HCT116 (cell line): ENCODE results near the gene CALD1. TPM values are rescaled to one million over a fixed set of nuclear protein-coding genes. Genes with fewer than 3 reads are reported as not detected.

Experiments used
- ATAC-seq: fragments of 200-7000 bp; cut with Tn5 transposase; 2 replicates; pipeline ENCODE4 v1.9.1; 2020; ENCODE audit warnings: mild to moderate bottlenecking, moderate library complexity
- BruUV-seq: library from RNA; stranded (reverse); fragments of 400-500 nt; replicated peaks from 2 replicates; lab custom pipeline; 2021; lab: Mats Ljungman, UMichigan
- CTCF ChIA-PET: fragments of 300-600 bp; sonication (Branson Sonifier 250); formaldehyde crosslinking; loops from one replicate; lab custom pipeline; 2021; ENCODE audit warnings: antibody characterized with exemption; lab: Charles Lee
- POLR2A ChIA-PET: fragments of 300-600, 350-600 bp; sonication (Branson Sonifier 250); formaldehyde crosslinking; loops from one replicate; lab custom pipeline; 2021; ENCODE audit warnings: antibody characterized with exemption; lab: Charles Lee
- RAD21 ChIA-PET, 2 experiments: fragments of 300-600 bp; sonication (Branson Sonifier 250); formaldehyde crosslinking; loops; one replicate each; lab custom pipeline; 2023; ENCODE audit warnings: low total read pairs in 2 of 2; ENCODE audit not compliant: uncharacterized antibody in 2 of 2, unreplicated experiment in 2 of 2, low non-redundant PET in 1 of 2; lab: Charles Lee
- DNase-seq: peaks from one replicate; pipeline ENCODE4 v3.0.0-alpha.2; 2010; ENCODE audit warnings: low read depth, low spot score
- H2AFZ ChIP-seq: fragments of 200-600 bp; shearing (Covaris generic), sonication (generic); 2 replicates; pipeline ENCODE4 v1.6.1; 2017; ENCODE audit warnings: low read depth, mixed run types, mixed read lengths, antibody characterized with exemption, low read length; ENCODE audit not compliant: poor library complexity, severe bottlenecking
- H3K27ac ChIP-seq: 2 replicates; pipeline ENCODE4 v1.5.1; 2012; ENCODE audit warnings: low read depth, low read length
- H3K27me3 ChIP-seq: fragments of 200-600 bp; sonication (generic); 2 replicates; pipeline ENCODE4 v1.6.1; 2016; ENCODE audit warnings: mixed run types, low read length, mixed read lengths; ENCODE audit not compliant: insufficient read depth
- H3K36me3 ChIP-seq, 2 experiments: fragments of 200-500 bp in 1 of 2; fragments of 200-600 bp in 1 of 2; sonication (Bioruptor generic) in 1 of 2; sonication (generic) in 1 of 2; 2 replicates each; pipeline versions ENCODE4 v1.5.1 to v1.6.1; 2014 to 2016; ENCODE audit warnings: low read length in 2 of 2, inconsistent platforms in 1 of 2, mixed read lengths in 1 of 2, mixed run types in 1 of 2; ENCODE audit not compliant: insufficient read depth in 2 of 2, control insufficient read depth in 1 of 2
- H3K4me1 ChIP-seq, 2 experiments: fragments of 200-600 bp in 1 of 2; sonication (generic) in 1 of 2; 2 replicates each; pipeline versions ENCODE4 v1.5.1 to v1.6.1; 2012 to 2017; ENCODE audit warnings: low read length in 2 of 2, inconsistent platforms in 1 of 2, mild to moderate bottlenecking in 1 of 2, mixed read lengths in 1 of 2, mixed run types in 1 of 2, moderate library complexity in 1 of 2; ENCODE audit not compliant: insufficient read depth in 2 of 2, control insufficient read depth in 1 of 2
- H3K4me2 ChIP-seq: fragments of 200-600 bp; sonication (generic); 2 replicates; pipeline ENCODE4 v1.6.1; 2017; ENCODE audit warnings: mixed run types, low read length, mixed read lengths
- H3K4me3 ChIP-seq, 2 experiments: fragments of 200-600 bp in 1 of 2; sonication (generic) in 1 of 2; replicated peaks in 1 of 2; 2 replicates each; pipeline ENCODE4 v1.5.1; 2011 to 2016; ENCODE audit warnings: low read length in 2 of 2, control low read depth in 1 of 2, low read depth in 1 of 2, mild to moderate bottlenecking in 1 of 2, mixed read lengths in 1 of 2, mixed run types in 1 of 2
- H3K79me2 ChIP-seq: fragments of 200-600 bp; sonication (generic); 2 replicates; pipeline ENCODE4 v1.6.1; 2017; ENCODE audit warnings: mild to moderate bottlenecking, mixed run types, low read length, moderate library complexity, mixed read lengths; ENCODE audit not compliant: insufficient read depth
- H3K9ac ChIP-seq: fragments of 200-600 bp; sonication (generic); 2 replicates; pipeline ENCODE4 v1.6.1; 2016; ENCODE audit warnings: low read length, mixed read lengths
- H3K9me2 ChIP-seq: fragments of 200-600 bp; sonication (generic), shearing (Covaris generic); 2 replicates; pipeline ENCODE4 v1.6.1; 2017; ENCODE audit warnings: mixed run types, mild to moderate bottlenecking, moderate library complexity; ENCODE audit not compliant: insufficient read depth
- H3K9me3 ChIP-seq, 2 experiments: fragments of 200-500 bp in 1 of 2; fragments of 200-600 bp in 1 of 2; sonication (Bioruptor generic) in 1 of 2; sonication (generic) in 1 of 2; 2 replicates each; pipeline ENCODE4 v1.6.1; 2014 to 2017; ENCODE audit warnings: low read length in 2 of 2, mixed read lengths in 2 of 2, inconsistent platforms in 1 of 2, low read depth in 1 of 2, mild to moderate bottlenecking in 1 of 2, mixed run types in 1 of 2, moderate library complexity in 1 of 2; ENCODE audit not compliant: control insufficient read depth in 1 of 2, insufficient read depth in 1 of 2
- H4K20me1 ChIP-seq: fragments of 200-600 bp; sonication (generic), shearing (Covaris generic); 2 replicates; pipeline ENCODE4 v1.6.1; 2017; ENCODE audit warnings: mixed run types, mild to moderate bottlenecking, moderate library complexity; ENCODE audit not compliant: insufficient read depth
- CBX3 ChIP-seq: IDR thresholded peaks from 2 replicates; pipeline ENCODE4 v1.6.1; 2012; ENCODE audit warnings: low read depth
- CTCF ChIP-seq, 3 experiments: fragments of 200-600 bp in 1 of 3; sonication (generic) in 1 of 3; IDR thresholded peaks in 2 of 3; conservative IDR thresholded peaks in 1 of 3; 2 replicates each; pipeline ENCODE4 v1.5.1; 2012 to 2017; ENCODE audit warnings: low read depth in 2 of 3, low read length in 2 of 3, antibody characterized with exemption in 1 of 3, borderline replicate concordance in 1 of 3, control low read depth in 1 of 3, mild to moderate bottlenecking in 1 of 3, mixed read lengths in 1 of 3, mixed run types in 1 of 3, moderate library complexity in 1 of 3; ENCODE audit not compliant: insufficient read depth in 1 of 3
- EGR1 ChIP-seq: IDR thresholded peaks from 2 replicates; pipeline ENCODE4 v1.6.1; 2012; ENCODE audit warnings: low read depth
- EZH2 ChIP-seq: fragments of 200-600 bp; sonication (generic); IDR thresholded peaks from 2 replicates; pipeline ENCODE4 v1.6.1; 2017; ENCODE audit warnings: antibody characterized with exemption, mixed run types
- EZH2phosphoT487 ChIP-seq: fragments of 200-600 bp; IDR thresholded peaks from 2 replicates; pipeline ENCODE4 v1.6.1; 2018; ENCODE audit warnings: antibody characterized with exemption, borderline replicate concordance
- FOSL1 ChIP-seq: IDR thresholded peaks from 2 replicates; pipeline ENCODE4 v1.6.1; 2012; ENCODE audit warnings: low read depth
- REST ChIP-seq: IDR thresholded peaks from 2 replicates; pipeline ENCODE4 v1.6.1; 2012; ENCODE audit warnings: low read depth
- SIN3A ChIP-seq: IDR thresholded peaks from 2 replicates; pipeline ENCODE4 v1.6.1; 2012; ENCODE audit warnings: low read depth
- SP1 ChIP-seq: IDR thresholded peaks from 2 replicates; pipeline ENCODE4 v1.6.1; 2012; ENCODE audit warnings: low read depth
- YY1 ChIP-seq: IDR thresholded peaks from 2 replicates; pipeline ENCODE4 v1.6.1; 2011; ENCODE audit warnings: low read length, low read depth, moderate library complexity, mild to moderate bottlenecking; ENCODE audit not compliant: insufficient replicate concordance; ENCODE audit errors: extremely low read depth
- ZNF274 ChIP-seq: fragments of 200-500 bp; sonication (Bioruptor generic); IDR thresholded peaks from 2 replicates; pipeline ENCODE4 v1.6.1; 2014; ENCODE audit warnings: mild to moderate bottlenecking, low read depth, low read length, inconsistent platforms
- intact Hi-C: fragments of 100-400 bp; cut with micrococcal nuclease; formaldehyde crosslinking; loops from 2 replicates; pipeline ENCODE4 v1.10.0; 2022
- total RNA-seq: library from RNA; stranded (reverse); gene quantifications from one replicate; pipeline ENCODE4 v1.2.1, GENCODE V29; 2021; ENCODE audit not compliant: unreplicated experiment
- TF ChIP-seq, protein P1 (sequence below): IDR thresholded peaks from 2 replicates; pipeline ENCODE4 v1.6.1; 2012

Gene CALD1
- total RNA-seq, 1 experiment from 2014 or later = 66.8 TPM

DNA sequence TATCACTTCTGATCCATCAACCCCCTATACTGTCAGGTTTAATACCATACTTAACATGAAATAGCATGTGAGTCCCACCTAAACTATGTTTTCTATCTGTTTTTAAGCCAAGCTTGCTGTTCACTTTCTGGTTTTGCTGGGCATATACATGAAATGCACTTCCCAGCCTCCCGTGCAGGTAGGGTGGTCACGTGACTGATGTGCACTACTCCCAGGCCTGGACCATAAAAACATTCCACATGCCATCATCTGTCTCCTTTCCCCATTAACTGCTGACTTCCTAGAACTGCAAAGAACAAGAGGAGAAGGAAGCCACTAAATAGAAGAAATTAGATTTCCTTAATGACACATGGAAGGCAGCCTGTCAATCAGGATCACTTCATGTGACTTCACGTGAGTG, 40.1 kb upstream of the CALD1 start:
- ATAC-seq = no peak
- Histone ChIP-seq H3K4me1 (no peaks in the 10 kb centered on the region), H3K79me2 (no peaks in the 10 kb centered on the region), H3K27me3 (no peaks in the 10 kb centered on the region; the same call in 1 of the 2 replicates), H3K4me3 (no peak overlapping the region), H2AFZ (no peak overlapping the region), H3K9me2 (no peaks in the 10 kb centered on the region), H4K20me1 (no peaks in the 10 kb centered on the region), H3K27ac (no peak overlapping the region), H3K9me3 (no peaks in the 10 kb centered on the region), H3K9ac (no peak overlapping the region), H3K36me3 (no peaks in the 10 kb centered on the region), H3K4me2 (no peak overlapping the region)
- no TSS peak for BruUV-seq
- DNase-seq = no peak
- ChIA-PET RAD21 (no interaction called here), POLR2A (no interaction called here), CTCF (no interaction called here)
- TF ChIP-seq EZH2 = no peak
- no peak for TF ChIP-seq CBX3
- no peak for TF ChIP-seq SP1
- TF ChIP-seq, protein P1, sequence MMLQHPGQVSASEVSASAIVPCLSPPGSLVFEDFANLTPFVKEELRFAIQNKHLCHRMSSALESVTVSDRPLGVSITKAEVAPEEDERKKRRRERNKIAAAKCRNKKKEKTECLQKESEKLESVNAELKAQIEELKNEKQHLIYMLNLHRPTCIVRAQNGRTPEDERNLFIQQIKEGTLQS = no peak
- TF ChIP-seq ZNF274 = no peak
- TF ChIP-seq CTCF (IDR thresholded peaks at IDR 0.05 in 2 of 3, conservative IDR thresholded peaks at IDR 0.05 in 1 of 3; ENCODE audit: borderline replicate concordance in 1 of 3, insufficient read depth in 1 of 3, low read depth in 2 of 3, low read length in 2 of 3) = no peak
- TF ChIP-seq YY1 = no peak
- no peak for TF ChIP-seq SIN3A
- TF ChIP-seq FOSL1 = no peak
- TF ChIP-seq EZH2phosphoT487 = no peak
- no peak for TF ChIP-seq EGR1
- TF ChIP-seq REST = no peak
- intact Hi-C loops = no loop called here
